Activated CD4-positive, CD25-positive, alpha-beta regulatory T cell (primary cell): Measurements from ENCODE around the gene SPPL2B.
"Not testable (repeated sequence)": the region's sequence is repeated elsewhere in the genome, so short reads cannot be mapped to it uniquely, and the experiment has no call there.

Source experiments
- DNase-seq, 4 experiments: peaks; one replicate each; lab custom pipeline; 2025; lab: John Stamatoyannopoulos, UW

Gene SPPL2B, protein sequence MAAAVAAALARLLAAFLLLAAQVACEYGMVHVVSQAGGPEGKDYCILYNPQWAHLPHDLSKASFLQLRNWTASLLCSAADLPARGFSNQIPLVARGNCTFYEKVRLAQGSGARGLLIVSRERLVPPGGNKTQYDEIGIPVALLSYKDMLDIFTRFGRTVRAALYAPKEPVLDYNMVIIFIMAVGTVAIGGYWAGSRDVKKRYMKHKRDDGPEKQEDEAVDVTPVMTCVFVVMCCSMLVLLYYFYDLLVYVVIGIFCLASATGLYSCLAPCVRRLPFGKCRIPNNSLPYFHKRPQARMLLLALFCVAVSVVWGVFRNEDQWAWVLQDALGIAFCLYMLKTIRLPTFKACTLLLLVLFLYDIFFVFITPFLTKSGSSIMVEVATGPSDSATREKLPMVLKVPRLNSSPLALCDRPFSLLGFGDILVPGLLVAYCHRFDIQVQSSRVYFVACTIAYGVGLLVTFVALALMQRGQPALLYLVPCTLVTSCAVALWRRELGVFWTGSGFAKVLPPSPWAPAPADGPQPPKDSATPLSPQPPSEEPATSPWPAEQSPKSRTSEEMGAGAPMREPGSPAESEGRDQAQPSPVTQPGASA

DNA sequence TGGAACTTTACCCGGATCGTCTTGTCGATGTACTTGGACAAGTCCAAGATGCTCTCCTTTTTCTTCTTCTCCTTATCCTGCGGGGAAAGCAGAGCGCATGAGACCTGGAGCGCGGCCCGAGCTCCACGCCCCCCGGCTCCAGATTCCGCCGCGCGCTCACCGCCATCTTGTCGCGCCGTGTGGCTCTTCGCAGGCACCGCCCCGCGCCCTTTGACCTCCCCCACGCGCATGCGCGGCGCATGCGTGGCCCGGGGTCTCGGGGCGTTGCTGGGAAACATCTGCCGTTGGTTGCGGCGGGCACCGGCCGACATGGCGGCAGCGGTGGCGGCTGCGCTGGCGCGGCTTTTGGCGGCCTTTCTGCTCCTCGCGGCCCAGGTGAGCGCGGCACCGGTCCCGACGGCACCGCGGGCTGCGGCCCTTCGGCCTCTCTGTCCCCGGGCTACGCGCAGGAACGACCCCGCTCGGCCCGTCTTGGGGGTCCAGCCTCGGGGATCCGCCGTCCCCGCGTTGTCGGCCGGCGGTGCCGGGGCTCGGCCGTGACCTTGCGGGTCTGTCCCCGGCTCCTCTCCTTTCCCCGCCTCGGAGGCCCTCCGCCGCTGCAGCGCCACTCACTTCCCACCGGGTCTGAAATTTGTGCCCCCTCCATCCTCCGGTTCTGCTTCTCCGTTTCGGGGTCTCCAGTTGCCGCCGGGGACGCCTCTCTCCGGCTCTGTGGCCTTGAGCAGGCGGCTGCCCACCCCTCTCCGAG is at the start of gene SPPL2B, which contains the start of gene LSM7:
Gene SPPL2B, plus strand, starts transcription at position 284 of the 748 bp plus-strand sequence. Its CDS starts 26 bp downstream, at position 310.
Gene LSM7, minus strand, starts transcription at position 186 of the 748 bp plus-strand sequence. Its CDS starts 20 bp downstream, at position 166.
- DNase-seq = peak; percentile 83 to 90 (median 85)

DNA sequence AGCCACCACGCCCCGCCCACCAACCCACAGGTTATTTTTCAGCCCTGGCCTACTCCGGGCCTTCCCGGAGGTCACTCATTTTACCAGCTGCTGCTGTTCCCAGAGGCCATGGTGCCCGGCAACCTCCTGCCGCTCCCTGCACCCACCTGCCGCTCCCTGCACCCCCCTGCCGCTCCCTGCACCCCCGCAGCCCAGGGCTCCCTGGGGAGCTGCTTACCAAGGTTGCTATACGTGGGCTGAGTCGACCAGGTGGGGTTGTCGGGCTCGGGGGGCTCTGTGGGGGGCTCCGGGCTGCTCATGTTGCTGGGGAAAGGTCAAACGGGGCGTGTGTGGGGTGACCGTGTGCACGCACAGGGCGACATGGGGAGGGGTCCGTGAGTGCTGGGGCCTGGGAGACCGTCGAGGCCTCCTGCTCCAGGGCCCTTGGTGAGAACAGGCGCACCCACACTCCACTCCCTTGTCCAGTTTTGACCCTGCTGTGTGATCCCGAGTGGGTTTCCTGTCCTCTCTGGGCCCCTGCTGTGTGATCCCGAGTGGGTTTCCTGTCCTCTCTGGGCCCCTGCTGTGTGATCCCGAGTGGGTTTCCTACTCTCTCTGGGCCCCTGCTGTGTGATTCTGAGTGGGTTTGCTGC is 47.7 kb upstream of the SPPL2B start:
- DNase-seq = no peak

DNA sequence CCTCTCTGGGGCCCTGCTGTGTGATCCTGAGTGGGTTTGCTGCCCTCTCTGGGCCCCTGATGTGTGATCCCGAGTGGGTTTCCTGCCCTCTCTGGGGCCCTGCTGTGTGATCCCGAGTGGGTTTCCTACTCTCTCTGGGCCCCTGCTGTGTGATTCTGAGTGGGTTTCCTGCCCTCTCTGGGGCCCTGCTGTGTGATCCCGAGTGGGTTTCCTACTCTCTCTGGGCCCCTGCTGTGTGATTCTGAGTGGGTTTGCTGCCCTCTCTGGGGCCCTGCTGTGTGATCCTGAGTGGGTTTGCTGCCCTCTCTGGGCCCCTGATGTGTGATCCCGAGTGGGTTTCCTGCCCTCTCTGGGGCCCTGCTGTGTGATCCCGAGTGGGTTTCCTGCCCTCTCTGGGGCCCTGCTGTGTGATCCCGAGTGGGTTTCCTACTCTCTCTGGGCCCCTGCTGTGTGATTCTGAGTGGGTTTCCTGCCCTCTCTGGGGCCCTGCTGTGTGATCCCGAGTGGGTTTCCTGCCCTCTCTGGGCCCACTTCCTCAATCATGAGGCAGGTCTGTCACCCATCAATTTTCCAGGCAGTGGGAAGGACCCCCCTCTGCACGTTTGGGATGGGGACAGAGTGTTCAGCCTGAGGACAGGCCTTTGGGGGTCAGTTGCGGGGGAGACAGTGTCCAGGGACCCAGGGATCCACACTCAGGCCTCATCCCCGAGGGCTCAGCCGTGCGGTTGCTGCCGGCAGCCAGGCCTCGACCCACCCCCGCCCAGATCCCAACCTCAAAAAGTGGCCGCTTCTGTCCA is 47.0 kb upstream of the SPPL2B start:
- not testable (repeated sequence) for DNase-seq

DNA sequence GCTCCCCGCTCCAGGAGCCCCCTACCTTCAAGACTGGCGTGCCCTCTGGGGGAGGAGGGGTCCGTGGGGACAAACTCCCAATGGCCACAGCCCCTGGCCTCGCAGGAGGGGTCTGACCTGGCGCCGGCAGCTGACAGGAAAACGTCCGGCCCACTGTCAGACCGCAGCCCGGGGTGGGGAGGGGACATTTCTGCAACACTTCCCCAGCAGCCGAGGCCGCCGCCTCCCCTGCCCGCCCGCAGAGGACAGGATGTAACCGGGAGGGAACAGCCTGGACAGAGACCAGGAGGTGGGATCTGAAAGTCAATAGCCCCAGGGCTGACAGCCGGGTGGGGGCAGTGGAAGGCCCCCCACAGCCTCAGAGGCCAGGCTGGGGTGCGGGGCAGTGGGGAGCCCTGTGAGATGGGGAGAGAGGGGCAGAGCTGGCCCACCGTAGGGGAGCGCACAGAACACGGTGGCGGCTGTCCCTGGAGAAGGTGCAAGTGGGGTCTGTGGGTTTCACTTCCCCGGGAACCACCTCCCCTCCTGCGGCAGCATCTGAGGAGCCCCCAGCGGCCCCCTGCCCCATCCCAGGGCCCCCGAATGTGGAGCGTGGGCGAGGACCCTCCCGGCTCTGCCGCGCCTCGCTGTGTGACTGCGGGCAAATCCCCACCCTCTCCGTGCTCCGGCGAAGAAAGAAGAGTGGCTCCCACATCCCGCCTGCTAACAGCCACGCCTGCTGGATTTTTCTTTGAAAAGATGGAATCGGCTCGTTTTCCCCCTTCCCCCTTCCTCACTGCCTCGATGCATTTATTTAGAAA is 46.2 kb upstream of the SPPL2B start, which contains the start of gene PEAK3:
Gene PEAK3, minus strand, starts transcription at position 114 of the 800 bp plus-strand sequence. CDS start 1,244 bp downstream, outside the sequence.
- DNase-seq = no peak

DNA sequence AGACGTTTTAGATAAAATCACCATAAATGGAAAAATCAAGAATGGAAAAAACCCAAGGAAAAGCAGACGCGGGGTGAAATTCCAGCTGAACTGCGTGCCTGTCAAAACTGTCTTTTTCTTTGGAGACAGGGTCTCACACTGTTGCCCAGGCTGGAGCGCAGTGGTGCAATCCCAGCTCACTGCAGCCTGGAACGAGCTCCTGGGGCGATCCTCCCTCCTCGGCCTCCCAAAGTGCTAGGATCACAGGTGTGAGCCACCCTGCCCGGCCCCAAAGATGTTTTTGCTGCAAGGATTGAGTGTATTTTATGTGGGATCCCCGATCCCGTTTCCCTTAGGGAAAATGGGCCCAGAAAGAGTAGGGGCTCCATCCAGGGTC is 45.6 kb upstream of the SPPL2B start:
- DNase-seq = no peak

DNA sequence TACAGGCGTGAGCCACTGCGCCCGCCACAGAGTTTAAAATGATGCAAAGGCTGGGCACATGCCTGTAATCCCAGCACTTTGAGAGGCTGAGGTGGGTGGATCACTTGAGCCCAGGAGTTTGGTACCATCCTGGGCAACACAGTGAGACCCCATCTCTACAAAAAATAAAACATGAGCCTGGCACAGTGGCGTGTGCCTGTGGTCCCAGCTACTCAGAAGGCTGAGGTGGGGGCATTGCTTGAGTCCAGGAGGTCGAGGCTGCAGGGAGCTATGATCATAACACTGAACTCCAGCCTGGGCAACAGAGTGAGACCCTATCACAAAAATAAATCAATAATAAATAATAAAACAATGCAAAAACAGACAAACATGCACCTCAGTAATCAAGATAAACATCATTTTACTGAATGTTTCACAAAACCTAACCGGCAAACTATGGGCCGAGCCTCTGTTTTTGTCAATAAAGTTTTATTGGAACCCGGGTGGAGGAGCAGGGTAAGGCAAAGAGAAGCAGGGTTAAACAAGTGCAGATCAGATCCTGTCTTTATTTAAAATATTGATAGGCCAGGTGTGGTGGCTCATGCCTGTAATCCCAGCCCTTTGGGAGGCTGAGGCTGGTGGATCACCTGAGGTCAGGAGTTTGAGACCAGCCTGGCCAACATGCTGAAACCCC is 44.5 kb upstream of the SPPL2B start:
- DNase-seq = no peak

DNA sequence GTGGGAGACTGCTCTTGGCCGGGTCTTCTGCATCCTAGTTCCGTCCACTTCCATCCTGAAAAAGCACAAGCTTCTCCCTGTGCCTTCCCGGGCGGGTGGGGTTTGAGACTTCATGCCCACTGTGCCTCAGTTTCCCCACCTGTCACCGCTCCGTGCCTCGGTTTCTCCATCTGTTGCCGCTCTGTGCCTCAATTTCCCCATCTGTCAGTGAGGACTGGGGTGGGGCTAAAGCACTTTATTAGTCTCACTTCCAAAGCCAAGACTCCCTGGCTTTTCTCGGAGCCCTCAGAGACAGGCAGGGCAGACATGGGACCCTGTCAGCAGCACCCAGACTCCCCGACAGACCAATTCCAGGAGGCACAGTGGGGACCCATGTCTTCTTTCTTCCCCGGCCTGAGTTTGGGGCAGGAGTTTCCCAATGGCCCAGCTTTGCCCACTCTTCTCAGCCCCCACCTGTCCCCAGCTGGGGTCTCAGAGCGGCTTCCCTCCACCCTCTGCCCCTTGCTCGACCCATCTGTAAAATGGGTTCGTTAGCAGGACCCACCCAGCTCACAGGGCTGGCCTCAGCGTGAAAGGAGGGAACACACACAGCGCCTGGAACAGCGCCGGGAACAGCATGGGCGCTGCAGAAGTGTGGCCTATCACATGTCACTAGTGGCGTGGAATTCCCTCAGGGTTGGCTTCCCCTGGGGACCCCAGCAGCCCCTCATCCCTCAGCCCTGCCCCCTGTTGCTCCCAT is 41.9 kb upstream of the SPPL2B start:
- DNase-seq = no peak

DNA sequence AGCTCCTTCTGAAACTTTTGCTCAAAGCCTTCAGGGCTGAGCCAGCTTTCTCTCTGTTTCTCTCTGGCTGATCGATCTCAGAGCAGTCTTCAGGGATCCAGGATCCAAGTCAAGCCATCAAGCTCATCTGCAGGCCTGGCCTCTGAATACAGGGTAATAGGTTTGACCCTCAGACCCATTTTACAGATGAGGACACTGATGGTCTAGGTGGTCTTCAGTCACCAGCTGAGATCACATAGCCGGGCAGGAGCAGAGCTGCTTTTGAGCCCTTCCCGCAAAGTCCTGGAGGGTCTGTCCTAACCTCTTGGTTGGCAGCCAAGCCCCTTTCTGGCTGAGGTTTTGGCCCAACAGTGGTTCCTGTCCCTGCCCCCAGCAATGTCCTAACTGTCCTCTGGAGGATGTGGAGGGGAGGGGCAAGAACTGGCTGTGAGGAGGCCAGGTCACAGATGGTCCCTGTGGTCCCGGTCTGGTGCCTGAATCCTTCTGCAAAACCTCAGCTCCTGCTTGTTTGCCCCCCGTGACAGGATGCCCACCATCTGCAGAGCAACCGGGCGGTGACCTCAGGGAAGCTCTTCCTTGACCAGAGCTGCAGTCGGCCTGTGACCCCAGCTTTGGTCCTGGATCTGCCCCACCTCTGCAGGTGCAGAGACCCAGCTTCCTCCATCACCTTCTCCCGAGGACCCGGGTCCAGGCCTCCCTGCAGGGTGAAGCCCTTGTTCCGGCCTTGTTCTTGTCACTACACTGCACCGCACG is 40.7 kb upstream of the SPPL2B start:
- no peak for DNase-seq

DNA sequence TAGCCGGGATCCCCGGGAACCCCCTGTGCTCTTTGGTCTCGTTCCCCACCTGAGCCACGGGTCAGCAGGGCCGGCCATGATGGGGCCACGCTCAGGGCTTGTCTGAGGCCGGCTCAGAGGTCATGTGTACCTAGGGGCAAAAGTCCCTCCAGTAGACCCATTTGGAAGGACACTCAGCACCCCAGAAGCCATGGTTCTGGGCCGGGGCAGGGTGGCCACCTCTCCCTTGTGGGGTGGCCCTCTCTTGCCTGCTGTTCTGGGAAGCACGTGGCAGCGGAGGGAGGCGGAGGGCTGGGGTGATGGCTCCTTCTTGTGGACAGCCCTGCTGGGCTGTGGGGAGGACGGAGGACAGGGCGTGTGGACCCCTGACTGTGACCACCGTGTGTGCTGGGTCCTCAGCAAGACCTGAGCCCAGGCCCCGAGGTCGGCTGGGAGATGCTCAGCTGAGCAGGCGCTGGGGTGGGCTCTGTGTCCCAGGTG is 40.1 kb upstream of the SPPL2B start:
- no peak for DNase-seq

DNA sequence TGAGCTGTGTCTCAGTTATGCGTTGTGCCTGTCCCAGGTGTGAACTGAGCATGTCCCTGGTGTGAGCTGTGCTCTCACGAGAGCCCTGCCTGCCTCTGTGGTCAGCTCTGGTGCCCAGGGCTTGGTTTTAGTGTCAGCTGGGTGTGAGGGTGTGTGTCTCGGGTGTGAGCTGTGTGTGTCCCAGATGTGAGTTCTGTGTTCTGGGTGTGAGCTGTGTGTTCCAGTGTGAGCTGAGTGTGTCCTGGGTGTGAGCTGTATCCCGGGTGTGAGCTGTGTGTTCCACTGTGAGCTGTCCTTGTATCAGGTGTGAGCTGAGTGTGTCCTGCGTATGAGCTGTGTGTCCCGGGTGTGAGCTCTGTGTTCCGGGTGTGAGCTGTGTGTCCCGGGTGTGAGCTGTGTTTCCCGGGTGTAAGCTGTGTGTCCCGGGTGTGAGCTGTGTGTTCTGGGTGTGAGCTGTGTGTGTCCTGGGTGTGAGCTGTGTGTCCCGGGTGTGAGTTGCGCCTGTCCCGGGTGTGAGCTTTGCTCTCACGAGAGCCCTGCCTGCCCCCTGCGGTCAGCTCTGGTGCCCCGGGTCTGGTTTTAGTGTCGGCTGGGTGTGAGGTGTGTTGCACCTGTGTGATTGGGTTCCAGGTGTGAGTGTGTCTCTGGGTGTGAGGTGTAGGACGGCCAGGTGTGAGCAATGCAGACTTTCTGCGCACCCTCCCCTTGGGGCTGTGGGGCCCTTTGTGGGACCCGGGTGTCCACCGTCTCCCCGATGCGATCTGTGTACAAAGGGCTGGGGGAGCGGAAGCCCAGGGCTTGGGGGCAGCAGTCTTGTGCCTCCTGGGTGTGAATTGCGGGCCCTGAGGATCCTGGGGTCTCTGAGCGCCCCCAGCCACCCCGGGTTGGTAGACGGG is 39.4 kb upstream of the SPPL2B start:
- no peak for DNase-seq

DNA sequence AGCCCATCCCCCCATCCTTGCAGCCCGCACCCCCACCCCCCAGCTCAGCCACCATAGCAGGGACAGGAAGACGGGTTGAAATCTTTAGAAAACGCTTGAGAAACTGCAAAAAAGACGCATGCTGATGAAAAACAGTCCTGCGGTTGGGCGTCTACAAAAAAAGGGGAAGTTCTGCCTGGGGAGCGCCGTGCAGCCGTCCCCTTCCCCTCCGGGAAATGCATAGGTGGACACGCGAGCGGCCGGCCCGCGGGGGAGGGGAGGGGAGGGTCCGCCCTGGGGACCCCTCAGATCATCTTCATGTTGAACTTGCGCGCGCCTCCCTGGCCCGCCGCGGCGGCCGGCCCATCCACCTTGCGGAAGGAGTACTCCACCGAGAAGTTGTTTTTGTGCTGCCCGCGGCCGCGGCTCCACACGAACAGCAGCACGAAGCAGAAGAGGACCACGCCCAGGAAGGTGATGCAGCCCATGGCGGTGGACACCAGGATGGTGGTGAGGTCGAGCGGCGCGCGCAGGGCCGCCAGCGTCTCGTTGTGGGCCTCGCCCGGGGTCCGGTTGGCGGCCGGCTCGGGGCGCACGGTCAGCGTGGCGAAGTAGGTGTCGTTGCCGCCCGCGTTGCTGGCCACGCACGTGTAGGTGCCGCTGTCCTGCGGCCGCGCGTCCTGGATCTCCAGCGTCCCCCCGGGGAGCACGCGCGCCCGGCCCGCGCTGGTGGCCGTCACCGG is 38.6 kb upstream of the SPPL2B start:
- peak in 2 of 4 experiments; percentile 57 to 58 for DNase-seq

DNA sequence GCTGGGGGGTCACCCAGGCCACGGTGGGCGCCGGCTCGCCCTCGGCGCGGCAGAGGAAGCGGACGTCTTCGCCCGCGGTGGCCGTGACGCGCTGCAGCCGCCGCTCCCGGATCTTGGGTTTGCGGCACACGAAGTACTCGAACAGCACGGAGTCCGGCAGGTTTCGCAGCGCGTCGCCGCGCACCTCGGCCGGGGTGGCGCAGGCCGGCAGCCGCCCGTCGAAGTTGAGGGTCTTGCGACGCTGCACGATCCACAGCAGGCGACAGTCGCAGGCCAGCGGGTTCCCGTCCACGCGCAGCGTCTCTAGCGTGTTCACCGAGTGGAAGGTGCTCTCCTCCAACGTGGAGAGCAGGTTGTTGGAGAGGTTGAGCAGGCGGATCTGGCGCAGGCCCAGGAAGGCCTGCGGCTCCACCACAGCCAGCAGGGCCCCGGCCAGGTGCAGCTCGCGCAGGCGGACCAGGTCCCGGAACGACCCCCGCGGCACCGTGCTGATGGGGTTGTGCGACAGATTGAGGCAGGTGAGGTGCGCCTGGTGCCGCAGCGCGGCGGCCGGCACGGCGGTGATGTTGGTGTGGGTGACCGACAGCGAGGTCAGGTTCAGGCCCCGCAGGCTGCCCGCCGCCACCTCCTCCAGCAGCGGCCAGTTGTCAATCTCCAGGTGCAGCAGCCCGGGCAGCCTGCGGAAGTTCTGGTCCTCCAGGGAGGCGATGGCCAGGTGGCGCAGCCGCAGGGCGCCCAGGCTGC is 37.9 kb upstream of the SPPL2B start:
- no peak for DNase-seq

DNA sequence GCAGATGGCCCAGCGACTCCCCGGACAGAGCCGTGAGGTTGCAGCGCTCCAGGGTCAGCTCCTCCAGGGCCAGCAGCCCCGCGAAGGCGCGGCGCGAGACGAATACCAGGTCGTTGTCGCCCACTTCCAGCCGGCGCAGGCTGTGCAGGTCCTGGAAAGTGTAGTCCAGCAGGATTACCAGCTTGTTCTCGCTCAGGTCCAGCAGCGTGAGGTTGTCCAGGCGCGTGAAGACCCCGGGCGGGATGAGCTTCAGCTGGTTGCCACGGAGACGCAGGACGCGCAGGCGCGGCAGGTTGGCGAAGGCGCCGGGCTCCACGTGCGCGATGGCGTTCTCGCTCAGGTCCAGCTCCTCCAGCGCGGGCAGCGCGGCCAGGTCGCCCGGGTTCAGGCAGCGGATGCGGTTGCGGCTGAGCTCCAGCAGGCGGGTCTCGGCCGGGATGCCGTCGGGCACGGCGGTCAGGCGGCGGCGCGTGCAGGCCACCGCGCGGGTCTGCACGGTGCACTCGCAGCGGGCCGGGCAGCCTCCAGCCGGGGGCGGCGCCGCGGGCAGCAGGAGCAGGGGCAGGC is 37.2 kb upstream of the SPPL2B start:
- no peak for DNase-seq

DNA sequence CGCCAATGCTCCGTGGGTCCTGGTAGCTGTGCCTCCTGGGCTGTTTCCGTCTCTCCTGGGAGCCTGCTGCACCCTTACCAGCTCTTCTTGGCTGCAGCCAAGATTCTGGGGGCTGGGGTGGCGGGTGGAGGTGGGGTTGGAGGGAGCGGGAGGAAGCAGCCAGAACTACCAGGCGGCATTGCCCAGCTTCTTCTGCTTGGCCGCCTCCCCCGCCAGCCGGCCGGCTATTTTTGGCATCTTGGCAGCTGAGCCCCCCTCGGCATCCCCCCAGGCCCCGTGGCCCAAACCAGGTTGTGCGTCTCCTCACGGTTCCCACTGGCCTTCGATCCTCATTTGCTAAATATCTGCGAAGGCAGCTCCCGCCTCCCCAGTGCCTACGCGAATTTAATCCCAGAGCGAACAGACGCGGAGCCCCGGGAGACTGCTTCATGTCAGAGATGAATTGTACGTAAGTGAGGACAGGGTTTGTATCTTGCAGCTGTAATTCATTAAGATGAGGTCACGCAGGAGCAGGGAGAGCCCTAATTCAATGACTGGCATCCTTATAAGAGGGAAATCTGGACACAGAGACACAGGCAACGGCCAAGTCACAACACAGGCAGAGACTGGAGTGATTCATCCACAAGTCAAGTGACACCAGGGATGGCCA is 33.7 kb upstream of the SPPL2B start:
- no peak for DNase-seq

DNA sequence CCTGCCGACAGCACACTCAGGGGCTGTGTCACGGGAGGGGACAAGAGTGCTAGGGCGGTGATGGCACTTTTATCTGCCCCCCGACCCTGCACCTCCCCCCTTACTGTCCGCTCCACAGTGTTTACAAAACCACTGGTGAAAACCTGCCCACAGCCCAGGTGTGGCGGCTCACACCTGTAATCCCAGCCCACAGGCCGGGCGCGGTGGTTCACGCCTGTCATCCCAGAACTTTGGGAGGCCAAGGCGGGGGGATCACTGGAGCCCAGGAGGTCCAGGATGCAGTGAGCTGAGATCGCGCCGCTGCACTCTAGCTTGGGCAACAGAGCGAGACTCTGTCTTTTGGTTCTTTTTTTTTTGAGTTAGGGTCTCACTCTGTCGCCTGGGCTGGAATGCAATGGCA is 32.3 kb upstream of the SPPL2B start:
- no peak for DNase-seq
